GM12878 (cell line): ENCODE data around the gene EZH2. TPM values are rescaled to one million over a fixed set of nuclear protein-coding genes. Genes with fewer than 3 reads are reported as not detected.

Experiments used
- ATAC-seq: fragments of 200-7000 bp; cut with Tn5 transposase; 3 replicates; pipeline ENCODE4 v1.9.1; 2020; ENCODE audit warnings: mild to moderate bottlenecking, moderate library complexity
- BruUV-seq: library from RNA; stranded (reverse); fragments of 400-500 nt; replicated peaks from 2 replicates; lab custom pipeline; 2021; lab: Mats Ljungman, UMichigan
- CTCF ChIA-PET: fragments of 300-600 bp; sonication (Branson Sonifier 250); formaldehyde crosslinking; extraction: SDS; loops from one replicate; lab custom pipeline; 2021; ENCODE audit warnings: inconsistent platforms; lab: Yijun Ruan, JAX
- POLR2A ChIA-PET: fragments of 350-600 bp; formaldehyde crosslinking; extraction: SDS; loops from one replicate; lab custom pipeline; 2021; ENCODE audit warnings: inconsistent platforms; lab: Charles Lee
- RAD21 ChIA-PET: fragments of 300-600 bp; sonication (Branson Sonifier 250); formaldehyde crosslinking; loops from one replicate; lab custom pipeline; 2023; ENCODE audit warnings: antibody characterized with exemption; ENCODE audit not compliant: unreplicated experiment; lab: Charles Lee
- SMC1A ChIA-PET: fragments of 300-600 bp; sonication (Branson Sonifier 250); formaldehyde crosslinking; loops from one replicate; lab custom pipeline; 2023; ENCODE audit not compliant: unreplicated experiment, uncharacterized antibody; lab: Charles Lee
- DNase-seq: peaks from one replicate; pipeline ENCODE4 v3.0.0-alpha.2; 2011; ENCODE audit warnings: low read depth, low spot score
- FAIRE-seq: peaks from 3 replicates; lab custom pipeline; 2011; peaks lifted over from hg19 to GRCh38; lab: Jason Lieb, UNC
- H2AFZ ChIP-seq: 2 replicates; pipeline ENCODE4 v1.6.0; 2011; ENCODE audit warnings: low read depth, low read length, control low read depth; ENCODE audit not compliant: control insufficient read depth
- H3K27ac ChIP-seq: 2 replicates; pipeline ENCODE4 v1.5.1; 2011; ENCODE audit warnings: control low read depth; ENCODE audit not compliant: control insufficient read depth, insufficient read depth
- H3K27me3 ChIP-seq, 2 experiments: replicated peaks in 1 of 2; 2 replicates each; pipeline versions ENCODE4 v1.6.0 to v1.6.1; 2011; ENCODE audit warnings: low read length in 1 of 2; ENCODE audit not compliant: control insufficient read depth in 2 of 2, insufficient read depth in 2 of 2
- H3K36me3 ChIP-seq, 2 experiments: 2 replicates each; pipeline ENCODE4 v1.5.1; 2011; ENCODE audit warnings: low read length in 1 of 2; ENCODE audit not compliant: control insufficient read depth in 2 of 2, insufficient read depth in 2 of 2
- H3K4me1 ChIP-seq: 2 replicates; pipeline ENCODE4 v1.6.1; 2011; ENCODE audit warnings: mild to moderate bottlenecking, low read length, moderate library complexity, mixed read lengths; ENCODE audit not compliant: control insufficient read depth, insufficient read depth
- H3K4me2 ChIP-seq: 2 replicates; pipeline ENCODE4 v1.6.0; 2011; ENCODE audit warnings: control low read depth; ENCODE audit not compliant: control insufficient read depth, insufficient read depth
- H3K4me3 ChIP-seq: fragments of 200-600 bp; sonication (generic); 2 replicates; pipeline ENCODE4 v1.5.1; 2016
- H3K79me2 ChIP-seq: 2 replicates; pipeline ENCODE4 v1.6.0; 2011; ENCODE audit warnings: low read length; ENCODE audit not compliant: control insufficient read depth, insufficient read depth
- H3K9ac ChIP-seq: 2 replicates; pipeline ENCODE4 v1.8.0; 2011; ENCODE audit warnings: low read length, control low read depth, mixed read lengths; ENCODE audit not compliant: control insufficient read depth, insufficient read depth
- H3K9me3 ChIP-seq: replicated peaks from 3 replicates; pipeline ENCODE4 v1.5.1; 2011; ENCODE audit warnings: mild to moderate bottlenecking, low read length; ENCODE audit not compliant: control insufficient read depth, insufficient read depth
- H4K20me1 ChIP-seq: 2 replicates; pipeline ENCODE4 v1.6.0; 2011; ENCODE audit not compliant: control insufficient read depth, insufficient read depth
- CBX3 ChIP-seq: fragments of 200-600 bp; sonication (generic); IDR thresholded peaks from 2 replicates; pipeline ENCODE4 v1.6.1; 2016; ENCODE audit warnings: low read depth, borderline replicate concordance
- EED ChIP-seq: sonication (generic); IDR thresholded peaks from 2 replicates; pipeline ENCODE4 v1.6.1; 2016; ENCODE audit warnings: antibody characterized with exemption, low read depth
- GATAD2B ChIP-seq: fragments of 450-650 bp; conservative IDR thresholded peaks from 2 replicates; pipeline ENCODE4 v1.6.1; 2017; ENCODE audit warnings: low read depth, mild to moderate bottlenecking, moderate library complexity
- HCFC1 ChIP-seq: fragments of 150-350 bp; IDR thresholded peaks from 2 replicates; pipeline ENCODE4 v1.6.1; 2014; ENCODE audit warnings: low read length
- IKZF1 ChIP-seq: fragments of 450-650 bp; conservative IDR thresholded peaks from 2 replicates; pipeline ENCODE4 v1.6.1; 2017; ENCODE audit warnings: antibody characterized with exemption, mild to moderate bottlenecking
- IRF4 ChIP-seq: IDR thresholded peaks from 2 replicates; pipeline ENCODE4 v1.6.1; 2011; ENCODE audit warnings: low read depth, low read length
- JUND ChIP-seq: IDR thresholded peaks from 2 replicates; pipeline ENCODE4 v1.6.1; 2012; ENCODE audit warnings: low read depth, mild to moderate bottlenecking, low read length, improper control_type of control experiment, moderate library complexity
- KLF5 ChIP-seq: fragments of 450-650 bp; IDR thresholded peaks from 2 replicates; pipeline ENCODE4 v1.6.1; 2014; ENCODE audit warnings: mild to moderate bottlenecking; ENCODE audit not compliant: partially characterized antibody
- NFIC ChIP-seq: IDR thresholded peaks from 2 replicates; pipeline ENCODE4 v1.6.1; 2012; ENCODE audit warnings: low read depth, mild to moderate bottlenecking, inconsistent platforms, low read length, moderate library complexity
- PAX5 ChIP-seq: IDR thresholded peaks from 2 replicates; pipeline ENCODE4 v1.6.1; 2011; ENCODE audit warnings: low read depth, low read length, borderline replicate concordance
- PML ChIP-seq: IDR thresholded peaks from 2 replicates; pipeline ENCODE4 v1.6.1; 2012; ENCODE audit warnings: low read length, inconsistent platforms
- RUNX3 ChIP-seq: IDR thresholded peaks from 2 replicates; pipeline ENCODE4 v1.6.1; 2012; ENCODE audit warnings: low read length, inconsistent platforms
- TCF12 ChIP-seq: IDR thresholded peaks from 2 replicates; pipeline ENCODE4 v1.6.1; 2011; ENCODE audit warnings: low read depth, mild to moderate bottlenecking, low read length
- YBX1 ChIP-seq: fragments of 450-650 bp; IDR thresholded peaks from 2 replicates; pipeline ENCODE4 v1.6.1; 2016; ENCODE audit warnings: antibody characterized with exemption
- WGBS: methylation state at CpG from one replicate; pipeline ENCODE4 v1.1.6; 2016; ENCODE audit warnings: low lambda C conversion rate; ENCODE audit not compliant: insufficient replicate concordance, insufficient coverage; ENCODE audit errors: missing lambda C conversion rate; 5-methylcytosine and 5-hydroxymethylcytosine counted together
- in situ Hi-C: fragments of 300-500 bp; cut with MboI; formaldehyde crosslinking; loops from 9 replicates; pipeline ENCODE4 v1.14.3; 2018; ENCODE audit warnings: mixed read lengths
- intact Hi-C: fragments of 100-400 bp; cut with micrococcal nuclease; formaldehyde crosslinking; loops from one replicate; pipeline ENCODE4 v1.14.2; 2022; ENCODE audit not compliant: unreplicated experiment
- polyA plus RNA-seq, 11 experiments: library from polyadenylated mRNA; depleted of rRNA in 4 of 11; unstranded in 6 of 11; stranded (reverse) in 5 of 11; fragments of >200 nt; fragmentation: Nextera tagmentation in 4 of 11; fragmentation: Illumina TruSeq in 1 of 11; extraction: Ambion mirVana in 4 of 11; extraction: Trizol in 1 of 11; gene quantifications; 1 replicate in 1 of 11; 2 replicates in 10 of 11; pipeline versions ENCODE4 v1.2.1 to v1.2.3, GENCODE V29; 2011 to 2016; ENCODE audit warnings: inconsistent platforms in 2 of 11, missing spikeins in 2 of 11, low read depth in 1 of 11
- total RNA-seq, 4 experiments: library from RNA; depleted of rRNA in 3 of 4; stranded (reverse); fragments of >200 nt in 3 of 4; fragmentation: Illumina TruSeq in 1 of 4; extraction: Trizol in 1 of 4; gene quantifications; 2 replicates each; pipeline versions ENCODE4 v1.2.1 to v1.2.3, GENCODE V29; 2013 to 2021
- TF ChIP-seq, protein P1 (sequence below): fragments of 450-650 bp; formaldehyde crosslinking; IDR thresholded peaks from 2 replicates; pipeline ENCODE4 v1.5.0; 2022; ENCODE audit warnings: mild to moderate bottlenecking, missing genetic modification characterization

EZH2 gene
- total and polyA plus RNA-seq, 10 of the 15 experiments (the other 5 are each of a cell fraction or from before 2014, with no cell fraction given): 19.4 to 69.6 (median 40.8) TPM

- ChIA-PET SMC1A (interaction anchor here (0.6 to 1.3 kb wide), 2 partner anchors 11 to 19 kb away, joined by 3 read pairs; no protein-coding TSS in a partner anchor), RAD21 (no interaction called here), CTCF (interaction anchor here (0.7 to 2.3 kb wide), 4 partner anchors 20 to 198 kb away, joined by 3 to 9 read pairs (median 6); no protein-coding TSS in a partner anchor), POLR2A (no interaction called here)
- TF ChIP-seq YBX1 (no peak), RUNX3 (peak; percentile 56)
- WGBS: 19% methylated on average over 10 of the region's 10 CpGs
- intact Hi-C loops (no loop called here), in situ Hi-C loops (no loop called here)
- Histone ChIP-seq H3K27ac (no peak overlapping the region), H4K20me1 (no peaks in the 10 kb centered on the region), H3K4me2 (no peak overlapping the region), H3K4me1 (no peaks in the 10 kb centered on the region), H3K9ac (no peak overlapping the region), H3K36me3 (peaks cover 6 to 27% of the 10 kb centered on the region in 2 experiments), H2AFZ (no peak overlapping the region), H3K9me3 (no peaks in the 10 kb centered on the region), H3K4me3 (no peak overlapping the region), H3K27me3 (no peaks in the 10 kb centered on the region), H3K79me2 (no peaks in the 10 kb centered on the region)
- DNase-seq (peak; percentile 11), ATAC-seq (no peak; the same call in 2 of the 3 replicates), FAIRE-seq (no peak)
- BruUV-seq: no TSS peak
Measured at GRCh38 chr7:148773334-148773733, 110.8 kb downstream of the EZH2 start.

- no peak overlapping the region for H3K4me2 ChIP-seq
- intact Hi-C loops (no loop called here), in situ Hi-C loops (no loop called here)
- H3K27ac ChIP-seq: no peak overlapping the region
- no peaks in the 10 kb centered on the region for H4K20me1 ChIP-seq
- no peaks in the 10 kb centered on the region for H3K79me2 ChIP-seq
- no peaks in the 10 kb centered on the region for H3K4me1 ChIP-seq
- no peaks in the 10 kb centered on the region for H3K27me3 ChIP-seq
- ATAC-seq (no peak), DNase-seq (no peak), FAIRE-seq (no peak)
- H2AFZ ChIP-seq: no peak overlapping the region
- no peak overlapping the region for H3K9ac ChIP-seq
- SMC1A ChIA-PET: interaction anchor here (0.6 kb wide), 1 partner anchor 18 kb away, joined by 3 read pairs; no protein-coding TSS in a partner anchor
- no peak overlapping the region for H3K4me3 ChIP-seq
- POLR2A ChIA-PET: no interaction called here
- RAD21 ChIA-PET: no interaction called here
- WGBS: 82% methylated on average over 8 of the region's 8 CpGs
- H3K9me3 ChIP-seq: no peaks in the 10 kb centered on the region
- no TSS peak for BruUV-seq
- CTCF ChIA-PET: interaction anchor here (1.7 kb wide), 1 partner anchor 45 kb away, joined by 5 read pairs; no protein-coding TSS in a partner anchor
- peaks cover 8 to 27% of the 10 kb centered on the region in 2 experiments for H3K36me3 ChIP-seq
- TF ChIP-seq CBX3: no peak
- no peak for TF ChIP-seq EED
- no peak for TF ChIP-seq PAX5
- TF ChIP-seq TCF12: no peak
- no peak for TF ChIP-seq NFIC
- TF ChIP-seq IRF4: no peak
- TF ChIP-seq, protein P1, sequence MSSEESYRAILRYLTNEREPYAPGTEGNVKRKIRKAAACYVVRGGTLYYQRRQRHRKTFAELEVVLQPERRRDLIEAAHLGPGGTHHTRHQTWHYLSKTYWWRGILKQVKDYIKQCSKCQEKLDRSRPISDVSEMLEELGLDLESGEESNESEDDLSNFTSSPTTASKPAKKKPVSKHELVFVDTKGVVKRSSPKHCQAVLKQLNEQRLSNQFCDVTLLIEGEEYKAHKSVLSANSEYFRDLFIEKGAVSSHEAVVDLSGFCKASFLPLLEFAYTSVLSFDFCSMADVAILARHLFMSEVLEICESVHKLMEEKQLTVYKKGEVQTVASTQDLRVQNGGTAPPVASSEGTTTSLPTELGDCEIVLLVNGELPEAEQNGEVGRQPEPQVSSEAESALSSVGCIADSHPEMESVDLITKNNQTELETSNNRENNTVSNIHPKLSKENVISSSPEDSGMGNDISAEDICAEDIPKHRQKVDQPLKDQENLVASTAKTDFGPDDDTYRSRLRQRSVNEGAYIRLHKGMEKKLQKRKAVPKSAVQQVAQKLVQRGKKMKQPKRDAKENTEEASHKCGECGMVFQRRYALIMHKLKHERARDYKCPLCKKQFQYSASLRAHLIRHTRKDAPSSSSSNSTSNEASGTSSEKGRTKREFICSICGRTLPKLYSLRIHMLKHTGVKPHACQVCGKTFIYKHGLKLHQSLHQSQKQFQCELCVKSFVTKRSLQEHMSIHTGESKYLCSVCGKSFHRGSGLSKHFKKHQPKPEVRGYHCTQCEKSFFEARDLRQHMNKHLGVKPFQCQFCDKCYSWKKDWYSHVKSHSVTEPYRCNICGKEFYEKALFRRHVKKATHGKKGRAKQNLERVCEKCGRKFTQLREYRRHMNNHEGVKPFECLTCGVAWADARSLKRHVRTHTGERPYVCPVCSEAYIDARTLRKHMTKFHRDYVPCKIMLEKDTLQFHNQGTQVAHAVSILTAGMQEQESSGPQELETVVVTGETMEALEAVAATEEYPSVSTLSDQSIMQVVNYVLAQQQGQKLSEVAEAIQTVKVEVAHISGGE (CRISPR knock-in tag): no peak
- TF ChIP-seq HCFC1: no peak
- no peak for TF ChIP-seq JUND
- no peak for TF ChIP-seq GATAD2B
- TF ChIP-seq PML: no peak
- no peak for TF ChIP-seq KLF5
- TF ChIP-seq IKZF1: no peak
Measured at GRCh38 chr7:148772297-148773089, 111.6 kb downstream of the EZH2 start.
